Brain microvascular endothelial cell (primary cell): ENCODE measurements around the gene EPHA10.

Experiments used
- DNase-seq: peaks from one replicate; pipeline ENCODE4 v3.0.0-alpha.2; 2020
- H3K27ac ChIP-seq: fragments of 250-450 bp; sonication (Bioruptor Pico); 2 replicates; pipeline ENCODE4 v1.5.1; 2020; ENCODE audit warnings: mild to moderate bottlenecking, moderate library complexity
- H3K27me3 ChIP-seq: fragments of 250-450 bp; sonication (Bioruptor Pico); replicated peaks from 2 replicates; pipeline ENCODE4 v1.5.1; 2020; ENCODE audit warnings: mild to moderate bottlenecking
- H3K36me3 ChIP-seq: fragments of 250-450 bp; sonication (Bioruptor Pico); replicated peaks from 2 replicates; pipeline ENCODE4 v1.5.1; 2020; ENCODE audit warnings: mild to moderate bottlenecking
- H3K4me3 ChIP-seq: 2 replicates; pipeline ENCODE4 v1.5.1; 2011; ENCODE audit warnings: low read depth, mild to moderate bottlenecking, control low read depth, low read length, moderate library complexity
- CTCF ChIP-seq: IDR thresholded peaks from 2 replicates; pipeline ENCODE4 v1.5.1; 2011; ENCODE audit warnings: low read depth, mild to moderate bottlenecking, moderate library complexity, low read length, control low read depth, inconsistent platforms; ENCODE audit errors: missing control alignments
- in situ Hi-C: cut with HindIII; loops from 2 replicates; pipeline ENCODE4 v1.10.0; 2017; ENCODE audit warnings: low sequenced_read_pairs, low pct_ligation_motif_present

The EPHA10 gene

GRCh38 chr1:37725851-37726613, 38.9 kb downstream of the EPHA10 start:
- Histone ChIP-seq H3K27me3 (peaks cover 3% of the 10 kb centered on the region), H3K4me3 (no peak overlapping the region), H3K36me3 (no peaks in the 10 kb centered on the region), H3K27ac (no peak overlapping the region)
- no peak for TF ChIP-seq CTCF
- DNase-seq, result no peak
- in situ Hi-C loops, result no loop called here

GRCh38 chr1:37724575-37724974, 40.3 kb downstream of the EPHA10 start:
- no peak for TF ChIP-seq CTCF
- no peak overlapping the region for H3K27ac ChIP-seq
- no peak overlapping the region for H3K4me3 ChIP-seq
- H3K27me3 ChIP-seq, result peaks cover 3% of the 10 kb centered on the region
- H3K36me3 ChIP-seq, result no peaks in the 10 kb centered on the region
- in situ Hi-C loops, result no loop called here
- no peak for DNase-seq

GRCh38 chr1:37723390-37724078, 41.4 kb downstream of the EPHA10 start:
- H3K27me3 ChIP-seq, result peaks cover 3% of the 10 kb centered on the region

GRCh38 chr1:37723072-37723389, 41.9 kb downstream of the EPHA10 start:
- peaks cover 3% of the 10 kb centered on the region for H3K27me3 ChIP-seq
- TF ChIP-seq CTCF, result no peak

More at GRCh38 chr1:37723390-37724078, 41.4 kb downstream of the EPHA10 start:
- no peak overlapping the region for H3K4me3 ChIP-seq
- no peak for DNase-seq
- in situ Hi-C loops, result no loop called here
- no peaks in the 10 kb centered on the region for H3K36me3 ChIP-seq
- no peak overlapping the region for H3K27ac ChIP-seq
- TF ChIP-seq CTCF, result no peak

GRCh38 chr1:37722181-37723071, 42.5 kb downstream of the EPHA10 start:
- in situ Hi-C loops, result no loop called here
- no peak overlapping the region for H3K4me3 ChIP-seq
- no peak for DNase-seq
- H3K27ac ChIP-seq, result no peak overlapping the region
- H3K27me3 ChIP-seq, result peaks cover 3% of the 10 kb centered on the region
- no peaks in the 10 kb centered on the region for H3K36me3 ChIP-seq
- no peak for TF ChIP-seq CTCF

More at GRCh38 chr1:37723072-37723389, 41.9 kb downstream of the EPHA10 start:
- Histone ChIP-seq H3K4me3 (no peak overlapping the region), H3K27ac (no peak overlapping the region), H3K36me3 (no peaks in the 10 kb centered on the region)
- DNase-seq, result no peak
- in situ Hi-C loops, result no loop called here
